ENCODE measurements around the gene B4GALT1.

- no peak for TF ChIP-seq TAF1 (IDR thresholded peaks at IDR 0.05; ENCODE audit: borderline replicate concordance, insufficient read depth, low read length)
- no peak for TF ChIP-seq SIN3A (IDR thresholded peaks at IDR 0.05; ENCODE audit: borderline replicate concordance, insufficient read depth, low read length)
- no peak for TF ChIP-seq POLR2AphosphoS5 (IDR thresholded peaks at IDR 0.05; ENCODE audit: low read depth, low read length)
- no peak for TF ChIP-seq REST (IDR thresholded peaks at IDR 0.05; ENCODE audit: insufficient read depth in 1 of 2, low read depth in 2 of 2, low read length in 2 of 2)
Measured at GRCh38 chr9:33106827-33107621, 60.1 kb downstream of the B4GALT1 start.

Data from PFSK-1 (cell line).